Measurements from ENCODE around the gene FOXO3. TPM values are rescaled to one million over a fixed set of nuclear protein-coding genes. Genes with fewer than 3 reads are reported as not detected.
A peak's percentile ranks its signal among the peaks of the same experiment; 100 is the strongest.

Gene FOXO3
- total and polyA plus RNA-seq, 5 donors from 2014 or later: 16.9 to 24.2 (median 23.3) TPM

DNA sequence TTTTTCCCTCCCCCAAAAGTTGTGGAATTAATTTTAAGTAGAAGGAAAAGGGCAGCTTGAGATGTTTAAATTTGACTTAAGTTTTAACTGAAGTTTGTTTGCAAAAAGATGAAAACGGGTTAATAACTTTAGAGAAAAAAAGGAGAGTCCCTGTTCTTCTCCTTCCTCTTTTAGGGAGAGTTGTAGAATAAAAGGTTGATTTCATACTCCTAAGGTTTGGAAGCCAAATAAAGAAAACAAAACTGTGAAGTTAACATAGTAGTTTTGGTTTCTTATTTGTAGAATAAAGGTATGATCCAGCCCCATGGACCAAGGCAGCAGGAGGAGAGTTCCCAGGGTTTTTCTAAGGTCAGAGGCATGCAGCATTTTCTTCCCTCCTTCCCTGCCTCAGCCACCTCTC is 33.4 kb downstream of the FOXO3 start:
- H3K36me3 ChIP-seq (ENCODE audit: control insufficient read depth, insufficient read depth, low read length): no peaks in the 10 kb centered on the region
- no peak for DNase-seq
- no peak overlapping the region for H3K4me3 ChIP-seq (ENCODE audit: low read depth, low read length)
- Mint-ChIP-seq H3K27me3 (no peaks in the 10 kb centered on the region), H3K27ac (no peak overlapping the region), H3K9me3 (peaks cover 0 to 1% (median 0%) of the 10 kb centered on the region in 7 donors), H3K36me3 (peaks cover 15% of the 10 kb centered on the region), H3K4me3 (no peak overlapping the region), H3K4me1 (peaks cover 31 to 72% (median 55%) of the 10 kb centered on the region in 4 donors)
- ATAC-seq (ENCODE audit: low read depth in 2 of 2): no peak
- H3K27me3 ChIP-seq (ENCODE audit: control insufficient read depth, insufficient read depth, low read length): no peaks in the 10 kb centered on the region
- peaks cover 13% of the 10 kb centered on the region for H3K4me1 ChIP-seq (ENCODE audit: control insufficient read depth, insufficient read depth, low read length, poor library complexity, severe bottlenecking)
- no peak overlapping the region for H3K27ac ChIP-seq (ENCODE audit: insufficient read depth, low read length, poor library complexity, severe bottlenecking)
- no peaks in the 10 kb centered on the region for H3K9me3 ChIP-seq (ENCODE audit: control insufficient read depth in 2 of 2, low read length in 2 of 2)

DNA sequence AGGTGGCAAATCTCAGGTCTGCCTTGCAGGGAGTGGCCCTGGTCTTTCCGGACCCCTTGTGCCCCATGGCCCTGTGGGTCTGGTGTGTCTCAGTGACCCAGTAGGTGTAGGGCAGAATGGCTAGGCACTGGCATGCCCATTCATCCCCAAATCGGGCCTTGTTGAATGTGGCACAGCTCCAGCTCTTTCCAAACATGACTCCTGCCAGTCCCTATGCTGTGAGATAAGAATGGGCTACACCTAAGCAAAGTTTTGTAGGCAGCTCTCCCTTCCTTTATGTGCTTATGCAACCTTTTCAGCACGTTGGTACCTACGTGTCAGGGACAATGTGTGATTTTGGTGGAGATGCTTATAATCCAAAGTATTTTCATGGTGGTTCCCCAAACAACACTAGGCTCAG is 33.9 kb downstream of the FOXO3 start:
- H3K36me3 ChIP-seq (ENCODE audit: control insufficient read depth, insufficient read depth, low read length): no peaks in the 10 kb centered on the region
- no peak for ATAC-seq (ENCODE audit: low read depth in 2 of 2)
- no peaks in the 10 kb centered on the region for H3K27me3 ChIP-seq (ENCODE audit: control insufficient read depth, insufficient read depth, low read length)
- Mint-ChIP-seq H3K27me3 (no peaks in the 10 kb centered on the region), H3K36me3 (peaks cover 20% of the 10 kb centered on the region), H3K9me3 (peaks cover 0 to 1% (median 0%) of the 10 kb centered on the region in 7 donors), H3K4me1 (peaks cover 36 to 72% (median 55%) of the 10 kb centered on the region in 4 donors), H3K27ac (no peak overlapping the region), H3K4me3 (no peak overlapping the region)
- H3K4me3 ChIP-seq (ENCODE audit: low read depth, low read length): no peak overlapping the region
- no peak for DNase-seq
- H3K9me3 ChIP-seq (ENCODE audit: control insufficient read depth in 2 of 2, low read length in 2 of 2): no peaks in the 10 kb centered on the region
- no peak overlapping the region for H3K27ac ChIP-seq (ENCODE audit: insufficient read depth, low read length, poor library complexity, severe bottlenecking)
- H3K4me1 ChIP-seq (ENCODE audit: control insufficient read depth, insufficient read depth, low read length, poor library complexity, severe bottlenecking): peaks cover 9% of the 10 kb centered on the region

GRCh38 chr6:108596956-108597355 is 36.2 kb downstream of the FOXO3 start:
- Mint-ChIP-seq H3K27me3 (no peaks in the 10 kb centered on the region), H3K4me1 (peaks cover 34 to 64% (median 53%) of the 10 kb centered on the region in 4 donors), H3K27ac (peak overlapping the region in 1 of 3 donors; percentile 10)

GRCh38 chr6:108597572-108598304 is 37.0 kb downstream of the FOXO3 start:
- no peak overlapping the region for H3K27ac Mint-ChIP-seq
- Histone ChIP-seq H3K4me1 (ENCODE audit: control insufficient read depth, insufficient read depth, low read length, poor library complexity, severe bottlenecking) (peaks cover 2% of the 10 kb centered on the region), H3K36me3 (ENCODE audit: control insufficient read depth, insufficient read depth, low read length) (no peaks in the 10 kb centered on the region), H3K27ac (ENCODE audit: insufficient read depth, low read length, poor library complexity, severe bottlenecking) (no peak overlapping the region), H3K4me3 (ENCODE audit: low read depth, low read length) (no peak overlapping the region), H3K9me3 (ENCODE audit: control insufficient read depth in 2 of 2, low read length in 2 of 2) (no peaks in the 10 kb centered on the region), H3K27me3 (ENCODE audit: control insufficient read depth, insufficient read depth, low read length) (no peaks in the 10 kb centered on the region)
- H3K4me1 Mint-ChIP-seq: peaks cover 33 to 63% (median 53%) of the 10 kb centered on the region in 4 donors
- H3K4me3 Mint-ChIP-seq: no peak overlapping the region
- no peak for ATAC-seq (ENCODE audit: low read depth in 2 of 2)
- no peaks in the 10 kb centered on the region for H3K27me3 Mint-ChIP-seq
- DNase-seq: no peak
- peaks cover 0 to 1% (median 0%) of the 10 kb centered on the region in 7 donors for H3K9me3 Mint-ChIP-seq
- peaks cover 31% of the 10 kb centered on the region for H3K36me3 Mint-ChIP-seq

More at GRCh38 chr6:108596956-108597355, 36.2 kb downstream of the FOXO3 start:
- no peak for DNase-seq
- H3K4me3 Mint-ChIP-seq: no peak overlapping the region
- Histone ChIP-seq H3K36me3 (ENCODE audit: control insufficient read depth, insufficient read depth, low read length) (no peaks in the 10 kb centered on the region), H3K4me3 (ENCODE audit: low read depth, low read length) (no peak overlapping the region), H3K4me1 (ENCODE audit: control insufficient read depth, insufficient read depth, low read length, poor library complexity, severe bottlenecking) (peaks cover 9% of the 10 kb centered on the region), H3K9me3 (ENCODE audit: control insufficient read depth in 2 of 2, low read length in 2 of 2) (no peaks in the 10 kb centered on the region), H3K27me3 (ENCODE audit: control insufficient read depth, insufficient read depth, low read length) (no peaks in the 10 kb centered on the region), H3K27ac (ENCODE audit: insufficient read depth, low read length, poor library complexity, severe bottlenecking) (no peak overlapping the region)
- no peak for ATAC-seq (ENCODE audit: low read depth in 2 of 2)
- H3K36me3 Mint-ChIP-seq: peaks cover 31% of the 10 kb centered on the region
- peaks cover 0 to 1% (median 0%) of the 10 kb centered on the region in 7 donors for H3K9me3 Mint-ChIP-seq

- peaks cover 0 to 1% (median 0%) of the 10 kb centered on the region in 7 donors for H3K9me3 Mint-ChIP-seq
- no peak overlapping the region for H3K27ac ChIP-seq (ENCODE audit: insufficient read depth, low read length, poor library complexity, severe bottlenecking)
- ATAC-seq (ENCODE audit: low read depth in 2 of 2): peak in 1 of 2 donors; percentile 57
- H3K27me3 Mint-ChIP-seq: no peaks in the 10 kb centered on the region
- no peaks in the 10 kb centered on the region for H3K4me1 ChIP-seq (ENCODE audit: control insufficient read depth, insufficient read depth, low read length, poor library complexity, severe bottlenecking)
- peaks cover 27% of the 10 kb centered on the region for H3K36me3 Mint-ChIP-seq
- H3K27ac Mint-ChIP-seq: no peak overlapping the region
- H3K4me3 ChIP-seq (ENCODE audit: low read depth, low read length): no peak overlapping the region
- H3K9me3 ChIP-seq (ENCODE audit: control insufficient read depth in 2 of 2, low read length in 2 of 2): no peaks in the 10 kb centered on the region
- H3K36me3 ChIP-seq (ENCODE audit: control insufficient read depth, insufficient read depth, low read length): no peaks in the 10 kb centered on the region
- H3K4me1 Mint-ChIP-seq: peaks cover 31 to 62% (median 52%) of the 10 kb centered on the region in 4 donors
- peak overlapping the region in 1 of 4 donors; percentile 5 for H3K4me3 Mint-ChIP-seq
- no peaks in the 10 kb centered on the region for H3K27me3 ChIP-seq (ENCODE audit: control insufficient read depth, insufficient read depth, low read length)
- peak in 1 of 3 donors; percentile 16 for DNase-seq
Observed at GRCh38 chr6:108598305-108598863, 37.7 kb downstream of the FOXO3 start.

- no peak overlapping the region for H3K4me3 ChIP-seq (ENCODE audit: low read depth, low read length)
- H3K27me3 ChIP-seq (ENCODE audit: control insufficient read depth, insufficient read depth, low read length): no peaks in the 10 kb centered on the region
- peaks cover 8% of the 10 kb centered on the region for H3K4me1 ChIP-seq (ENCODE audit: control insufficient read depth, insufficient read depth, low read length, poor library complexity, severe bottlenecking)
- no peak overlapping the region for H3K27ac Mint-ChIP-seq
- H3K36me3 ChIP-seq (ENCODE audit: control insufficient read depth, insufficient read depth, low read length): no peaks in the 10 kb centered on the region
- no peak overlapping the region for H3K4me3 Mint-ChIP-seq
- peaks cover 23% of the 10 kb centered on the region for H3K36me3 Mint-ChIP-seq
- ATAC-seq (ENCODE audit: low read depth in 2 of 2) (no peak), DNase-seq (no peak)
- no peaks in the 10 kb centered on the region for H3K27me3 Mint-ChIP-seq
- H3K9me3 Mint-ChIP-seq: no peaks in the 10 kb centered on the region
- H3K27ac ChIP-seq (ENCODE audit: insufficient read depth, low read length, poor library complexity, severe bottlenecking): no peak overlapping the region
- H3K4me1 Mint-ChIP-seq: peaks cover 41 to 76% (median 52%) of the 10 kb centered on the region in 4 donors
- no peaks in the 10 kb centered on the region for H3K9me3 ChIP-seq (ENCODE audit: control insufficient read depth in 2 of 2, low read length in 2 of 2)
Observed at GRCh38 chr6:108604156-108604555, 43.4 kb downstream of the FOXO3 start.

- no peaks in the 10 kb centered on the region for H3K27me3 Mint-ChIP-seq
- H3K27ac ChIP-seq (ENCODE audit: insufficient read depth, low read length, poor library complexity, severe bottlenecking): no peak overlapping the region
- no peaks in the 10 kb centered on the region for H3K9me3 Mint-ChIP-seq
- H3K27ac Mint-ChIP-seq: peak overlapping the region in 1 of 3 donors; percentile 27
- peaks cover 8% of the 10 kb centered on the region for H3K4me1 ChIP-seq (ENCODE audit: control insufficient read depth, insufficient read depth, low read length, poor library complexity, severe bottlenecking)
- H3K36me3 Mint-ChIP-seq: peaks cover 12% of the 10 kb centered on the region
- H3K4me3 Mint-ChIP-seq: no peak overlapping the region
- DNase-seq: no peak
- ATAC-seq (ENCODE audit: low read depth in 2 of 2): no peak
- H3K4me3 ChIP-seq (ENCODE audit: low read depth, low read length): no peak overlapping the region
- peaks cover 41 to 82% (median 58%) of the 10 kb centered on the region in 4 donors for H3K4me1 Mint-ChIP-seq
- no peaks in the 10 kb centered on the region for H3K27me3 ChIP-seq (ENCODE audit: control insufficient read depth, insufficient read depth, low read length)
- no peaks in the 10 kb centered on the region for H3K36me3 ChIP-seq (ENCODE audit: control insufficient read depth, insufficient read depth, low read length)
- no peaks in the 10 kb centered on the region for H3K9me3 ChIP-seq (ENCODE audit: control insufficient read depth in 2 of 2, low read length in 2 of 2)
Observed at GRCh38 chr6:108606250-108606690, 45.6 kb downstream of the FOXO3 start.
